Measurements from ENCODE around the gene PCK2. TPM values are rescaled to one million over a fixed set of nuclear protein-coding genes. Genes with fewer than 3 reads are reported as not detected.

PCK2 gene
- total RNA-seq, 1 donor: 13.0 TPM

GRCh38 chr14:24135584-24135833, 41.4 kb downstream of the PCK2 start:
- DNase-seq (ENCODE audit: low read depth): no peak
- TF ChIP-seq CTCF (IDR thresholded peaks at IDR 0.05; ENCODE audit: insufficient read depth, low read depth, low read length): no peak
- peak overlapping the region; percentile 68 for H3K4me3 ChIP-seq (ENCODE audit: low read depth, low read length)

GRCh38 chr14:24135834-24136683, 41.9 kb downstream of the PCK2 start, which contains the start of gene PSME1:
TSS of gene PSME1 (plus strand) at chr14:24136194. CDS start at chr14:24136263, 69 bp downstream.
- no peak for TF ChIP-seq CTCF (IDR thresholded peaks at IDR 0.05; ENCODE audit: insufficient read depth, low read depth, low read length)
- H3K4me3 ChIP-seq (ENCODE audit: low read depth, low read length): peak within 1 kb of the TSS; percentile 68
- DNase-seq (ENCODE audit: low read depth): peak; percentile 90

- TF ChIP-seq CTCF (IDR thresholded peaks at IDR 0.05; ENCODE audit: insufficient read depth, low read depth, low read length): no peak
- H3K4me3 ChIP-seq (ENCODE audit: low read depth, low read length): peak overlapping the region; percentile 68
- no peak for DNase-seq (ENCODE audit: low read depth)
Measured at GRCh38 chr14:24136684-24137528, 42.8 kb downstream of the PCK2 start.

GRCh38 chr14:24137529-24138395, 43.7 kb downstream of the PCK2 start:
- TF ChIP-seq CTCF (IDR thresholded peaks at IDR 0.05; ENCODE audit: insufficient read depth, low read depth, low read length): no peak
- H3K4me3 ChIP-seq (ENCODE audit: low read depth, low read length): no peak overlapping the region
- no peak for DNase-seq (ENCODE audit: low read depth)

GRCh38 chr14:24138396-24139271, 44.5 kb downstream of the PCK2 start:
- no peak for DNase-seq (ENCODE audit: low read depth)
- TF ChIP-seq CTCF (IDR thresholded peaks at IDR 0.05; ENCODE audit: insufficient read depth, low read depth, low read length): no peak
- no peak overlapping the region for H3K4me3 ChIP-seq (ENCODE audit: low read depth, low read length)

Measured in fibroblast of villous mesenchyme (primary cell).